Fibroblast of lung (primary cell): Measurements from ENCODE around the gene ABCA2. TPM values are rescaled to one million over a fixed set of nuclear protein-coding genes. Genes with fewer than 3 reads are reported as not detected.

Source experiments
- DNase-seq, 2 donors: peaks; one replicate each; pipeline versions ENCODE4 v3.0.0 to v3.0.0-alpha.2; 2010; ENCODE audit warnings: low read depth in 2 of 2
- H2AFZ ChIP-seq: 2 replicates; pipeline ENCODE4 v1.5.1; 2012; ENCODE audit warnings: low read length, control low read depth, inconsistent platforms
- H3K27ac ChIP-seq: 2 replicates; pipeline ENCODE4 v1.5.1; 2011; ENCODE audit warnings: low read length, control low read depth; ENCODE audit not compliant: insufficient read depth
- H3K27me3 ChIP-seq: 2 replicates; pipeline ENCODE4 v1.5.1; 2011; ENCODE audit warnings: mild to moderate bottlenecking, low read length; ENCODE audit not compliant: control insufficient read depth, insufficient read depth
- H3K36me3 ChIP-seq: 2 replicates; pipeline ENCODE4 v1.5.1; 2011; ENCODE audit warnings: low read length; ENCODE audit not compliant: control insufficient read depth, insufficient read depth
- H3K4me1 ChIP-seq: 2 replicates; pipeline ENCODE4 v1.5.1; 2011; ENCODE audit warnings: low read length; ENCODE audit not compliant: control insufficient read depth, insufficient read depth; ENCODE audit errors: extremely low read depth
- H3K4me2 ChIP-seq: 2 replicates; pipeline ENCODE4 v1.5.1; 2011; ENCODE audit warnings: low read length, control low read depth; ENCODE audit not compliant: insufficient read depth; ENCODE audit errors: extremely low read depth
- H3K4me3 ChIP-seq, 4 experiments: fragments of 200-600 bp in 1 of 4; sonication (generic) in 1 of 4; replicated peaks in 1 of 4; 2 replicates each; pipeline ENCODE4 v1.5.1; 2011 to 2016; ENCODE audit warnings: low read length in 4 of 4, low read depth in 3 of 4, mild to moderate bottlenecking in 3 of 4, control low read depth in 2 of 4, inconsistent platforms in 1 of 4, mixed read lengths in 1 of 4; ENCODE audit not compliant: insufficient read depth in 1 of 4; ENCODE audit errors: control extremely low read depth in 1 of 4
- H3K79me2 ChIP-seq: 2 replicates; pipeline ENCODE4 v1.5.1; 2012; ENCODE audit warnings: mild to moderate bottlenecking, low read length, inconsistent platforms; ENCODE audit not compliant: control insufficient read depth, insufficient read depth
- H3K9ac ChIP-seq: 2 replicates; pipeline ENCODE4 v1.5.1; 2011; ENCODE audit warnings: mild to moderate bottlenecking, low read length, control low read depth; ENCODE audit not compliant: insufficient read depth
- H3K9me3 ChIP-seq: 2 replicates; pipeline ENCODE4 v1.5.1; 2012; ENCODE audit warnings: low read depth, low read length; ENCODE audit not compliant: control insufficient read depth, insufficient read depth
- H4K20me1 ChIP-seq: 2 replicates; pipeline ENCODE4 v1.5.1; 2011; ENCODE audit warnings: low read length; ENCODE audit not compliant: control insufficient read depth, insufficient read depth; ENCODE audit errors: extremely low read depth
- CTCF ChIP-seq, 2 donors: IDR thresholded peaks in 1 of 2; conservative IDR thresholded peaks in 1 of 2; 1 replicate in 1 of 2; 2 replicates in 1 of 2; pipeline ENCODE4 v1.5.1; 2011 to 2012; ENCODE audit warnings: low read length in 2 of 2, control low read depth in 1 of 2, inconsistent platforms in 1 of 2, low read depth in 1 of 2, mild to moderate bottlenecking in 1 of 2
- EZH2 ChIP-seq: IDR thresholded peaks from 2 replicates; pipeline ENCODE4 v1.5.1; 2012; ENCODE audit warnings: low read length, control low read depth, mild to moderate bottlenecking; ENCODE audit errors: missing control alignments
- polyA minus RNA-seq: library from RNA; depleted of rRNA, polyadenylated mRNA; stranded (reverse); fragments of >200 nt; gene quantifications from 2 replicates; pipeline ENCODE4 v1.2.3, GENCODE V29; 2011; ENCODE audit warnings: low replicate concordance
- polyA plus RNA-seq, 2 donors: library from polyadenylated mRNA; depleted of rRNA in 1 of 2; stranded (reverse) in 1 of 2; unstranded in 1 of 2; fragments of >200 nt; gene quantifications; 2 replicates each; pipeline ENCODE4 v1.2.1, GENCODE V29; 2011 to 2012; ENCODE audit warnings: missing spikeins in 1 of 2
- total RNA-seq: library from RNA; depleted of rRNA; stranded (reverse); fragments of >200 nt; gene quantifications from 2 replicates; pipeline ENCODE4 v1.2.1, GENCODE V29; 2014

ABCA2 gene
- total RNA-seq = 13.9 and 21.8 TPM in 2 replicates
- 8.5 and 13.4 TPM in 2 replicates for polyA plus RNA-seq
- polyA plus RNA-seq (2012) = 14.8 and 21.5 TPM in 2 replicates
- 43.7 and 105 TPM in 2 replicates for polyA minus RNA-seq

- Histone ChIP-seq H3K27ac (no peak within 1 kb of the TSS), H3K4me2 (peak within 1 kb of the TSS; percentile 81), H4K20me1 (no peaks in the 10 kb centered on the region), H3K79me2 (no peaks in the 10 kb centered on the region), H3K9ac (no peak within 1 kb of the TSS), H3K36me3 (no peaks in the 10 kb centered on the region), H3K27me3 (no peaks in the 10 kb centered on the region), H3K4me3 (peak within 1 kb of the TSS; percentile 10 to 64 (median 49)), H3K9me3 (no peaks in the 10 kb centered on the region), H2AFZ (no peak within 1 kb of the TSS), H3K4me1 (peaks cover 4% of the 10 kb centered on the region)
- TF ChIP-seq EZH2 (no peak), CTCF (conservative IDR thresholded peaks at IDR 0.05 in 1 of 2, IDR thresholded peaks at IDR 0.05 in 1 of 2; ENCODE audit: low read depth in 1 of 2, low read length in 2 of 2) (no peak)
- DNase-seq = peak in 1 of 2 donors; percentile 32
Measured at GRCh38 chr9:137027369-137028262, at the start of gene ABCA2. Gene ABCA2 (minus strand): TSS chr9:137028237. CDS start chr9:137028140, 97 bp downstream.

- H3K4me1 ChIP-seq = peaks cover 8% of the 10 kb centered on the region
- peak within 1 kb of the TSS; percentile 61 to 80 (median 73) for H3K4me3 ChIP-seq
- DNase-seq = peak; percentile 57 to 60
- H3K36me3 ChIP-seq = peaks cover 31% of the 10 kb centered on the region
- peak within 1 kb of the TSS; percentile 59 for H3K9ac ChIP-seq
- H3K79me2 ChIP-seq = peaks cover 22% of the 10 kb centered on the region
- peak within 1 kb of the TSS; percentile 55 for H2AFZ ChIP-seq
- peak within 1 kb of the TSS; percentile 75 for H3K4me2 ChIP-seq
- no peaks in the 10 kb centered on the region for H3K27me3 ChIP-seq
- no peaks in the 10 kb centered on the region for H4K20me1 ChIP-seq
- H3K9me3 ChIP-seq = no peaks in the 10 kb centered on the region
- peak within 1 kb of the TSS; percentile 44 for H3K27ac ChIP-seq
- TF ChIP-seq EZH2 (no peak), CTCF (conservative IDR thresholded peaks at IDR 0.05 in 1 of 2, IDR thresholded peaks at IDR 0.05 in 1 of 2; ENCODE audit: low read depth in 1 of 2, low read length in 2 of 2) (no peak)
Measured at GRCh38 chr9:137077010-137077747, 49.1 kb upstream of the ABCA2 start, which contains the start of gene UAP1L1. Gene UAP1L1 (plus strand): TSS chr9:137077517. CDS start chr9:137077533, 16 bp downstream.

- H3K27me3 ChIP-seq = no peaks in the 10 kb centered on the region
- DNase-seq = no peak
- H4K20me1 ChIP-seq = no peaks in the 10 kb centered on the region
- H2AFZ ChIP-seq = peak overlapping the region; percentile 38
- peaks cover 8% of the 10 kb centered on the region for H3K4me1 ChIP-seq
- H3K4me3 ChIP-seq = peak overlapping the region in 2 of 4 experiments; percentile 19 to 79
- H3K4me2 ChIP-seq = peak overlapping the region; percentile 59
- H3K9ac ChIP-seq = no peak overlapping the region
- H3K36me3 ChIP-seq = peaks cover 26% of the 10 kb centered on the region
- no peaks in the 10 kb centered on the region for H3K9me3 ChIP-seq
- peaks cover 22% of the 10 kb centered on the region for H3K79me2 ChIP-seq
- no peak overlapping the region for H3K27ac ChIP-seq
- no peak for TF ChIP-seq EZH2
- no peak for TF ChIP-seq CTCF (conservative IDR thresholded peaks at IDR 0.05 in 1 of 2, IDR thresholded peaks at IDR 0.05 in 1 of 2; ENCODE audit: low read depth in 1 of 2, low read length in 2 of 2)
Measured at GRCh38 chr9:137076636-137077009, 48.6 kb upstream of the ABCA2 start.
